GM19238 (cell line): Measurements from ENCODE around the gene OR6C4.
"Not testable (repeated sequence)": the region's sequence is repeated elsewhere in the genome, so short reads cannot be mapped to it uniquely, and the experiment has no call there.

Source experiments
- DNase-seq: peaks from one replicate; pipeline ENCODE4 v3.0.0; 2011; ENCODE audit warnings: low spot score; ENCODE audit not compliant: insufficient read length

Gene OR6C4

GRCh38 chr12:55549302-55549701 lies at the start of gene OR6C4:
TSS of gene OR6C4 (plus strand) at chr12:55549602. CDS start at chr12:55551227, 1,625 bp downstream.
- no peak for DNase-seq

GRCh38 chr12:55499810-55500252 lies 49.6 kb upstream of the OR6C4 start:
- DNase-seq = no peak

GRCh38 chr12:55501601-55502000 lies 47.8 kb upstream of the OR6C4 start:
- DNase-seq = no peak

GRCh38 chr12:55515696-55516095 lies 33.7 kb upstream of the OR6C4 start:
- DNase-seq = no peak

- no peak for DNase-seq
These were observed 33.0 kb upstream of the OR6C4 start for GRCh38 chr12:55516391-55516790.

- not testable (repeated sequence) for DNase-seq
These were observed 1.2 kb upstream of the OR6C4 start for GRCh38 chr12:55548235-55548634.

- no peak for DNase-seq
These were observed 646 bp upstream of the OR6C4 start for GRCh38 chr12:55548756-55549155.

GRCh38 chr12:55554296-55554695 lies 4.9 kb downstream of the OR6C4 start:
- no peak for DNase-seq

- DNase-seq = not testable (repeated sequence)
These were observed 20.7 kb downstream of the OR6C4 start for GRCh38 chr12:55570060-55570459.

GRCh38 chr12:55570689-55571088 lies 21.3 kb downstream of the OR6C4 start:
- not testable (repeated sequence) for DNase-seq

GRCh38 chr12:55572168-55572567 lies 22.8 kb downstream of the OR6C4 start, which contains the start of gene OR2AP1:
TSS of gene OR2AP1 (plus strand) at chr12:55572468. CDS start at chr12:55574415, 1,947 bp downstream.
- no peak for DNase-seq

GRCh38 chr12:55582066-55582465 lies 32.7 kb downstream of the OR6C4 start:
- DNase-seq = no peak

GRCh38 chr12:55585817-55586216 lies 36.4 kb downstream of the OR6C4 start:
- no peak for DNase-seq

- not testable (repeated sequence) for DNase-seq
These were observed 40.8 kb downstream of the OR6C4 start for GRCh38 chr12:55590152-55590551.
